ENCODE results near the gene NCOA3. TPM values are rescaled to one million over a fixed set of nuclear protein-coding genes. Genes with fewer than 3 reads are reported as not detected.

NCOA3 gene
- total and polyA plus RNA-seq, 2 donors (not counting 1 experiment from before 2014, with no cell fraction given), result 22.3 to 23.1 TPM

DNA sequence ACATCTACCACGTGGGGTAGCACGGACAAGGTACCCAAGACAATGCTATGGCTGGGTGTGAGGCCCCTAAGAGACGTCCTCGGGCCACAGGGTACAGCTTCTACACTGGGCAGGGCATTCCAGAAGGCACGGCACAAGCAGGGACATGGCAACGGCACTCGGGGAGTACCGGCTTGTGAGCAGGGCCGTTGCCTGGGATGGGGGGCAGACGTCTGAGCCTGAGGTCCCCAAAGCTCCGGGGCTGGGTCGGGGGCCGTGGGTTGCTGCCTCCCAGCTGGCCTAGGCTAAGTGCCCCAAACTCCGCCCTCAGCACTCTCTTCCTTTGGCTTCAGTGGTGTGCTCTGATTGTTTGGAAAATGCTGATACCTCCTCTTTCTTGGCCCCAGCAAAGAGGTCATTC lies 173.0 kb downstream of the NCOA3 start:
- no peaks in the 10 kb centered on the region for H3K79me2 ChIP-seq (ENCODE audit: control insufficient read depth, insufficient read depth, low read length)
- no peaks in the 10 kb centered on the region for H3K9me3 ChIP-seq (ENCODE audit: control insufficient read depth, insufficient read depth, low read depth, low read length)
- TF ChIP-seq, protein P1, sequence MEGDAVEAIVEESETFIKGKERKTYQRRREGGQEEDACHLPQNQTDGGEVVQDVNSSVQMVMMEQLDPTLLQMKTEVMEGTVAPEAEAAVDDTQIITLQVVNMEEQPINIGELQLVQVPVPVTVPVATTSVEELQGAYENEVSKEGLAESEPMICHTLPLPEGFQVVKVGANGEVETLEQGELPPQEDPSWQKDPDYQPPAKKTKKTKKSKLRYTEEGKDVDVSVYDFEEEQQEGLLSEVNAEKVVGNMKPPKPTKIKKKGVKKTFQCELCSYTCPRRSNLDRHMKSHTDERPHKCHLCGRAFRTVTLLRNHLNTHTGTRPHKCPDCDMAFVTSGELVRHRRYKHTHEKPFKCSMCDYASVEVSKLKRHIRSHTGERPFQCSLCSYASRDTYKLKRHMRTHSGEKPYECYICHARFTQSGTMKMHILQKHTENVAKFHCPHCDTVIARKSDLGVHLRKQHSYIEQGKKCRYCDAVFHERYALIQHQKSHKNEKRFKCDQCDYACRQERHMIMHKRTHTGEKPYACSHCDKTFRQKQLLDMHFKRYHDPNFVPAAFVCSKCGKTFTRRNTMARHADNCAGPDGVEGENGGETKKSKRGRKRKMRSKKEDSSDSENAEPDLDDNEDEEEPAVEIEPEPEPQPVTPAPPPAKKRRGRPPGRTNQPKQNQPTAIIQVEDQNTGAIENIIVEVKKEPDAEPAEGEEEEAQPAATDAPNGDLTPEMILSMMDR (conservative IDR thresholded peaks at IDR 0.05 in 1 of 2, IDR thresholded peaks at IDR 0.05 in 1 of 2; ENCODE audit: low read depth in 1 of 2, low read length in 2 of 2), result no peak
- TF ChIP-seq EZH2 (IDR thresholded peaks at IDR 0.05; ENCODE audit: low read length, missing control alignments), result no peak
- no peaks in the 10 kb centered on the region for H3K27me3 ChIP-seq (ENCODE audit: control insufficient read depth, insufficient read depth, low read length)
- H3K36me3 ChIP-seq (ENCODE audit: control insufficient read depth, insufficient read depth, low read length), result no peaks in the 10 kb centered on the region
- no peak for DNase-seq (ENCODE audit: low read depth in 2 of 2)
- no peak overlapping the region for H3K4me2 ChIP-seq (ENCODE audit: extremely low read depth, insufficient read depth, low read length)
- H4K20me1 ChIP-seq (ENCODE audit: control insufficient read depth, extremely low read depth, insufficient read depth, low read length), result no peaks in the 10 kb centered on the region
- no peak overlapping the region for H2AFZ ChIP-seq (ENCODE audit: low read length)
- no peak overlapping the region for H3K27ac ChIP-seq (ENCODE audit: insufficient read depth, low read length)
- H3K9ac ChIP-seq (ENCODE audit: insufficient read depth, low read length), result no peak overlapping the region
- H3K4me1 ChIP-seq (ENCODE audit: control insufficient read depth, extremely low read depth, insufficient read depth, low read length), result no peaks in the 10 kb centered on the region
- H3K4me3 ChIP-seq (replicated peaks in 1 of 4; ENCODE audit: control extremely low read depth in 1 of 4, insufficient read depth in 1 of 4, low read depth in 3 of 4, low read length in 4 of 4), result no peak overlapping the region

DNA sequence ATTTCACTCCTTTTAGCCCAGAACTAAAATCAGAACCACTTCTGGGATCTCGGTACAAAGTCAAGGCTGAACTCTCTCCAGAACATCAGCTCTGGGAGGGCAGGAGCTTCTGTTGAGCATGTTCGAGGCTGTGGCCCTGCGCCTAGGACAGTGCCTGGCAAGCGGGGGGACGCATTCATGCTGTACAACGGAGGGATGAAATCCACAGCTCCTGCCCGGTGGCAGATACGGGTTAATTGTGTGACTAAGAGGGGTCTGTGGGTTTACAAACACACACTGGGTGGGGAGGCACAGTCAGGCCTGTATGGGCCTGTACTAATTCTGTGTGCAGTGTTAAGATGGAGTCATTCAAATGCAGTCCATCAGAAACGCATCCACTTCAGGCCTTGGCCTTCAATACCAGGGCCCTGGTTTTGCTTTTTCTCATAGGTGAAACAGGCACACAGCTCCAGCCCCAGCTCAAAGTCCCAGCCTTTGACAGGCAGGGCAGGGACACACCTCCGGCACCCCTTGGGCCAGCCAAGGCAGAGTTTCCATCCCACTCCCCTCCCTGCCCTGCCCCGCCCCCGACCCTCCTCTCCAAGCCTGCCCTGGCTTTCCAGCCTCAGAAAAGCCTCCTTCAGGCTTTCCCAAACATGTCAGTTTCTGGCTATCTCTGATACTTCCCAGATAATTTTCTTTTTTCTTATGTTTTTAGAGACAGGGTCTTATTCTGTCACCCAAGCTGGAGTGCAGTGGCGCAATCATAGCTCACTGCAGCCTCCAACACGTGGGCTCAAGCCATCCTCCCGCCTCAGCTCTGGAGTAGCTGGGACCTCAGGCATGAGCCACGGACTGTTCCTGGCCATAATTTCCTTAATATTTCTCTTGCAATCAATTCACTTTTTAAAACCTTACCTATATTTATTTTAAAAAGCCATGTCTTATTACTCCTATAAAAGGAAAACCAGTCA lies 173.8 kb downstream of the NCOA3 start:
- H3K27me3 ChIP-seq (ENCODE audit: control insufficient read depth, insufficient read depth, low read length), result no peaks in the 10 kb centered on the region
- no peaks in the 10 kb centered on the region for H3K9me3 ChIP-seq (ENCODE audit: control insufficient read depth, insufficient read depth, low read depth, low read length)
- no peaks in the 10 kb centered on the region for H4K20me1 ChIP-seq (ENCODE audit: control insufficient read depth, extremely low read depth, insufficient read depth, low read length)
- no peaks in the 10 kb centered on the region for H3K4me1 ChIP-seq (ENCODE audit: control insufficient read depth, extremely low read depth, insufficient read depth, low read length)
- no peaks in the 10 kb centered on the region for H3K79me2 ChIP-seq (ENCODE audit: control insufficient read depth, insufficient read depth, low read length)
- H2AFZ ChIP-seq (ENCODE audit: low read length), result no peak overlapping the region
- no peak overlapping the region for H3K9ac ChIP-seq (ENCODE audit: insufficient read depth, low read length)
- no peak overlapping the region for H3K4me3 ChIP-seq (replicated peaks in 1 of 4; ENCODE audit: control extremely low read depth in 1 of 4, insufficient read depth in 1 of 4, low read depth in 3 of 4, low read length in 4 of 4)
- H3K36me3 ChIP-seq (ENCODE audit: control insufficient read depth, insufficient read depth, low read length), result no peaks in the 10 kb centered on the region
- no peak for DNase-seq (ENCODE audit: low read depth in 2 of 2)
- no peak overlapping the region for H3K4me2 ChIP-seq (ENCODE audit: extremely low read depth, insufficient read depth, low read length)
- TF ChIP-seq, protein P1 (conservative IDR thresholded peaks at IDR 0.05 in 1 of 2, IDR thresholded peaks at IDR 0.05 in 1 of 2; ENCODE audit: low read depth in 1 of 2, low read length in 2 of 2), result no peak
- TF ChIP-seq EZH2 (IDR thresholded peaks at IDR 0.05; ENCODE audit: low read length, missing control alignments), result no peak
- no peak overlapping the region for H3K27ac ChIP-seq (ENCODE audit: insufficient read depth, low read length)

DNA sequence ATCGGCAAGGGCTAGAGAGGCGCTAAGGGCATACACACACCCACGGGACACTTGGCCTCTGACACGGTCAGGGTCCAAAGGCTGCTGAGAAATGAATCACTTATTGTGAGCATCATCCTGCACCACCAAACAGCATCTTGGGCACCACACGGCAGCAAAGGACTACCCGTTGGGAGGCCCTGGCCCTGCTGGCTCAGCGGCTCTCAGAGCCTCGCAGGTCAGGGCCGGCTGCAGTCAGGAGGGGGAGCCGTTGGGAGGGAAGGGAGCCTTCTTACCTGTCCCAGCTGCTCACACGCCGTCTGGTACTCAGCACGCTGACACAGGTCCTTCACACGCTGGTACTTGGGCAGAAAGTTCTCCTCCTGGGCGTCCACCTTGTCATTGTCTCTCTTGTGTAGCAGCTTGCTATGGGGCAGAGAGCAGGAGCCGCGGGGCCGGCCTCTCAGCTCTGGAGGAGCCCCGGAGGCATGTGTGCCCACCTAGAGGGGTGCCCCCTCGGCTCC lies 174.6 kb downstream of the NCOA3 start:
- Histone ChIP-seq H3K4me1 (ENCODE audit: control insufficient read depth, extremely low read depth, insufficient read depth, low read length) (no peaks in the 10 kb centered on the region), H3K79me2 (ENCODE audit: control insufficient read depth, insufficient read depth, low read length) (no peaks in the 10 kb centered on the region), H3K9ac (ENCODE audit: insufficient read depth, low read length) (no peak overlapping the region), H3K27ac (ENCODE audit: insufficient read depth, low read length) (no peak overlapping the region), H3K9me3 (ENCODE audit: control insufficient read depth, insufficient read depth, low read depth, low read length) (no peaks in the 10 kb centered on the region), H3K4me3 (replicated peaks in 1 of 4; ENCODE audit: control extremely low read depth in 1 of 4, insufficient read depth in 1 of 4, low read depth in 3 of 4, low read length in 4 of 4) (no peak overlapping the region), H3K36me3 (ENCODE audit: control insufficient read depth, insufficient read depth, low read length) (no peaks in the 10 kb centered on the region), H3K4me2 (ENCODE audit: extremely low read depth, insufficient read depth, low read length) (no peak overlapping the region), H4K20me1 (ENCODE audit: control insufficient read depth, extremely low read depth, insufficient read depth, low read length) (no peaks in the 10 kb centered on the region), H2AFZ (ENCODE audit: low read length) (no peak overlapping the region), H3K27me3 (ENCODE audit: control insufficient read depth, insufficient read depth, low read length) (no peaks in the 10 kb centered on the region)
- DNase-seq (ENCODE audit: low read depth in 2 of 2), result no peak
- TF ChIP-seq, protein P1 (conservative IDR thresholded peaks at IDR 0.05 in 1 of 2, IDR thresholded peaks at IDR 0.05 in 1 of 2; ENCODE audit: low read depth in 1 of 2, low read length in 2 of 2), result peak in 1 of 2 donors; percentile 3
- TF ChIP-seq EZH2 (IDR thresholded peaks at IDR 0.05; ENCODE audit: low read length, missing control alignments), result no peak
